RWPE2 (cell line): ENCODE measurements around the gene EME2.

Source experiments
- ATAC-seq: fragments of 200-7000 bp; cut with Tn5 transposase; 3 replicates; pipeline ENCODE4 v1.9.1; 2021; ENCODE audit warnings: low read depth
- DNase-seq: peaks from one replicate; pipeline ENCODE4 v3.0.0-alpha.2; 2020; ENCODE audit warnings: low spot score
- H3K27ac ChIP-seq: fragments of 450-650 bp; 2 replicates; pipeline ENCODE4 v1.5.1; 2017; ENCODE audit warnings: mild to moderate bottlenecking; ENCODE audit not compliant: poor library complexity, severe bottlenecking
- H3K27me3 ChIP-seq: fragments of 250-450 bp; sonication (Bioruptor Pico); 2 replicates; pipeline ENCODE4 v1.5.1; 2021; ENCODE audit warnings: mild to moderate bottlenecking, moderate library complexity; ENCODE audit not compliant: insufficient read depth, poor library complexity, severe bottlenecking
- H3K36me3 ChIP-seq: fragments of 250-450 bp; sonication (Bioruptor Pico); 2 replicates; pipeline ENCODE4 v1.5.1; 2020; ENCODE audit warnings: low read depth, mild to moderate bottlenecking, moderate library complexity
- H3K4me1 ChIP-seq: fragments of 250-450 bp; sonication (Bioruptor Pico); 2 replicates; pipeline ENCODE4 v1.5.1; 2021; ENCODE audit warnings: mild to moderate bottlenecking, moderate library complexity; ENCODE audit not compliant: insufficient read depth, poor library complexity, severe bottlenecking
- H3K4me3 ChIP-seq: fragments of 250-450 bp; sonication (Bioruptor Pico); 2 replicates; pipeline ENCODE4 v1.5.1; 2021; ENCODE audit warnings: mild to moderate bottlenecking, moderate library complexity; ENCODE audit not compliant: severe bottlenecking
- H3K9me3 ChIP-seq: fragments of 250-450 bp; sonication (Bioruptor Pico); 2 replicates; pipeline ENCODE4 v1.5.1; 2021; ENCODE audit warnings: mild to moderate bottlenecking, moderate library complexity; ENCODE audit not compliant: severe bottlenecking
- TF ChIP-seq, protein P1 (sequence below): fragments of 450-650 bp; IDR thresholded peaks from one replicate; pipeline ENCODE4 v1.5.1; 2017; ENCODE audit warnings: mild to moderate bottlenecking, moderate library complexity; ENCODE audit not compliant: poor library complexity, severe bottlenecking

EME2 gene

DNA sequence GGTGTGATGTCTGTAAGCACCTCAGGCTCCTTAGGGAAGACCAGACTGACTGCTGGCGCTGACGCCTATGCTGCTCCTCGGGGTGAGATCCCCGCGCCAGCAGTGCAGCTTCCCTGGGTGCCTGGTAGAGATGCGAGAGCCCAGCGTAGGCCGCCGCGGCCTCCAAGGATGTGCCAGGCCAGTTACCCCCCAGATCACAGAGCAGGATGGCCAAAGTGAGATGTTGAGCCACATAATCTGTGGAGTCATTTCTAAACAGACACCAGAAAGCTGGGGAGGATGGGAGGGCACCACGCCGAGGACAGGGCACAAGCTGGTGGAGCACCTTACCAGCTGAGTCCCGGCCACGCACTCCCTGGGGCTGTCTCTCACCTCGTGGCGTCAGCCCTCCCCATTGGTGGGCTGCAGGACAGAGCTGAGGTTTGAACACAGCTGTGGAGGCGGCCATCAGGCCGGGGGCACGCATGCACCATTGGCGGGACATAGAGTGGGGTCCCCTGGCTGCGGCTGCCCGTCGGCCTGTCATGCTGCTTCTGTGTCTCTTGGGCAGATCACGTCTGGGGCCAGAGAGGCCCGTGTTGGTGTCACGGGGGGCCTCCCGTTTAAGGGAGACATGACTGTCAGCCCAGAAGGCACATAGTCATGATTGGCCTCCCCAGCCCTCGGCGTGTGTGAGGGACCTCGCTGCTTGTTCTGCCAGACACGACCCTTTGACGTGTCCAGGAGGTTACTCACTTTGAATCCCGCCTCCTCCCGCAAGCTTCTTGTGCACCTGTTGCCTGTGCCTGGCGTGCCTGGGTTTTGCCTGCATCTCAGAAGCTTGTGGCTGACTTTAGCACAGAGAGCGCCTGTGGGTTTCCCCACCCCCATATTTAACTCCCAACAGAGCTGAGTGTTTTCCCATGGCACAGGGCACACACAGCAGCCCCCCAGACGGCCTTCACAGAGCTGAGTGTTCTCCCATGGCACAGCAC, 44.7 kb upstream of the EME2 start:
- no peak overlapping the region for H3K27ac ChIP-seq
- H3K36me3 ChIP-seq = peaks cover 16% of the 10 kb centered on the region
- DNase-seq (no peak), ATAC-seq (no peak)
- H3K27me3 ChIP-seq = no peaks in the 10 kb centered on the region
- H3K4me1 ChIP-seq = peaks cover 5% of the 10 kb centered on the region
- no peak overlapping the region for H3K4me3 ChIP-seq
- no peaks in the 10 kb centered on the region for H3K9me3 ChIP-seq
- TF ChIP-seq, protein P1, sequence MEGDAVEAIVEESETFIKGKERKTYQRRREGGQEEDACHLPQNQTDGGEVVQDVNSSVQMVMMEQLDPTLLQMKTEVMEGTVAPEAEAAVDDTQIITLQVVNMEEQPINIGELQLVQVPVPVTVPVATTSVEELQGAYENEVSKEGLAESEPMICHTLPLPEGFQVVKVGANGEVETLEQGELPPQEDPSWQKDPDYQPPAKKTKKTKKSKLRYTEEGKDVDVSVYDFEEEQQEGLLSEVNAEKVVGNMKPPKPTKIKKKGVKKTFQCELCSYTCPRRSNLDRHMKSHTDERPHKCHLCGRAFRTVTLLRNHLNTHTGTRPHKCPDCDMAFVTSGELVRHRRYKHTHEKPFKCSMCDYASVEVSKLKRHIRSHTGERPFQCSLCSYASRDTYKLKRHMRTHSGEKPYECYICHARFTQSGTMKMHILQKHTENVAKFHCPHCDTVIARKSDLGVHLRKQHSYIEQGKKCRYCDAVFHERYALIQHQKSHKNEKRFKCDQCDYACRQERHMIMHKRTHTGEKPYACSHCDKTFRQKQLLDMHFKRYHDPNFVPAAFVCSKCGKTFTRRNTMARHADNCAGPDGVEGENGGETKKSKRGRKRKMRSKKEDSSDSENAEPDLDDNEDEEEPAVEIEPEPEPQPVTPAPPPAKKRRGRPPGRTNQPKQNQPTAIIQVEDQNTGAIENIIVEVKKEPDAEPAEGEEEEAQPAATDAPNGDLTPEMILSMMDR = no peak

- Histone ChIP-seq H3K27ac (no peak overlapping the region), H3K4me1 (no peaks in the 10 kb centered on the region), H3K36me3 (peaks cover 20% of the 10 kb centered on the region), H3K27me3 (no peaks in the 10 kb centered on the region), H3K9me3 (no peaks in the 10 kb centered on the region), H3K4me3 (no peak overlapping the region)
- TF ChIP-seq, protein P1 = no peak
- DNase-seq = no peak
- ATAC-seq = no peak
Observed at GRCh38 chr16:1729026-1729425, 43.6 kb upstream of the EME2 start.

DNA sequence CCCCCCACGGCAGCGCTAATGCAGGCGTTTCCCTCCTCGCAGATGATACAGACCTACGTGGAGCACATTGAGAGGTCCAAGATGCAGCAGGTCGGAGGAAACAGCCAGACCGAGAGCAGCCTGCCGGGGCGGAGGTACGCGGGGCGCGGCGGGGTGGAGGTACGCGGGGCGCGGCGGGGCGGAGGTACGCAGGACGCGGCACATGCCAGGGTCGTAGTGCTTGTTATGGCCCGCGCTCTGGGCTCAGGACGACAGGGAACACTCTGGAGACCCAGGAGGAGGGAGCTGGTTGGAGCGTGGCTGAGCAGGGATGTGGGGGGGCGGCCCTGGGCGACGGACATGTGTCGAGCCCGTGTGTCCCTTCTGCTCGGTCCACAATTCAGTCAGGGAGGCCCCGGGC, 43.2 kb upstream of the EME2 start:
- H3K36me3 ChIP-seq = peaks cover 24% of the 10 kb centered on the region
- no peak overlapping the region for H3K27ac ChIP-seq
- no peaks in the 10 kb centered on the region for H3K4me1 ChIP-seq
- no peaks in the 10 kb centered on the region for H3K27me3 ChIP-seq
- H3K4me3 ChIP-seq = no peak overlapping the region
- TF ChIP-seq, protein P1 = no peak
- H3K9me3 ChIP-seq = no peaks in the 10 kb centered on the region
- no peak for DNase-seq
- ATAC-seq = no peak

DNA sequence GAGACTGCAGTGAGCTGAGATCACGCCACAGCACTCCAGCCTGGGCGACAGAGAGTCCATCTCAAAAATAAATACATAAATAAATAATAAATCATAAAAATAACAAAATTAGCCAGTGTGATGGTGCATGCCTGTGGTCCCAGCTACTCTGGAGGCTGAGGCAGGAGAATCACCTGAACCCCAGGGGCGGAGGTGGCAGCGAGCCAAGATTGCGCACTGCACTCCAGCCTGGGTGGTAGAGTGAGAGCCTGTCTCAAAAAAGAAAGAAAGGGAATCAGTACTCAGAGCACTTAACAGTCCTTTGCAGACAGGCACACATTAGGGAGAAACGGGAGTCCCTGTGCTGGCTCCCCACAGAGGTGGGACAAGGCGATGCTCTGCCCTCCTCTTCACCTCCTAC, 41.5 kb upstream of the EME2 start:
- Histone ChIP-seq H3K4me1 (no peaks in the 10 kb centered on the region), H3K27me3 (no peaks in the 10 kb centered on the region), H3K4me3 (no peak overlapping the region), H3K9me3 (no peaks in the 10 kb centered on the region), H3K27ac (no peak overlapping the region), H3K36me3 (peaks cover 22% of the 10 kb centered on the region)
- DNase-seq (no peak), ATAC-seq (no peak)
- TF ChIP-seq, protein P1 = no peak

DNA sequence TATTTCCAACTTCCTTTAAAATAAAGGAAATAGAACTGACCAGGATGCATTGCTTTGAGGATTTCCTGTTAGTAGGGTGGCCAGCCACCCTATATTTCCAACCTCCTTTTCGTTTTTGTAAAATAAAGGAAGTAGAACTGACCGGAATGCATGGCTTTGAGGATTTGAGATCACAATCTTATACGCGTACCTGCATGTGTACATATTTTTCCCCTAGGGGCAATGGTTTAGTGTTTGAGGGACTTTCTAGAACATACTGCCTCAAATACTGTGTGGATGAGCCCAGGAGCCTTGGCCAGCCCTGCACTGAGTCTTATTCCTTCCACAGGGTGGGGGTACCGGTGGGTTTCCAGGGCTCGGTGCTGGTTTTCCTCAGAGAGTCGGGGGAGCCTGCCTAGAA, 41.0 kb upstream of the EME2 start:
- H3K36me3 ChIP-seq = peaks cover 20% of the 10 kb centered on the region
- H3K27me3 ChIP-seq = no peaks in the 10 kb centered on the region
- no peak for DNase-seq
- TF ChIP-seq, protein P1 = no peak
- H3K27ac ChIP-seq = no peak overlapping the region
- H3K4me1 ChIP-seq = no peaks in the 10 kb centered on the region
- H3K4me3 ChIP-seq = no peak overlapping the region
- no peaks in the 10 kb centered on the region for H3K9me3 ChIP-seq
- ATAC-seq = no peak
